Effector CD4-positive, alpha-beta T cell (primary cell): ENCODE results near the gene NRIP2.

Experiments
- DNase-seq: peaks from one replicate; pipeline ENCODE4 v3.0.0-alpha.2; 2020

NRIP2 gene

GRCh38 chr12:2844786-2845185, 10.0 kb upstream of the NRIP2 start:
- DNase-seq: no peak

GRCh38 chr12:2842948-2843347, 8.1 kb upstream of the NRIP2 start:
- no peak for DNase-seq

GRCh38 chr12:2841056-2841650, 6.3 kb upstream of the NRIP2 start:
- DNase-seq: no peak

GRCh38 chr12:2836574-2836973, 1.7 kb upstream of the NRIP2 start:
- DNase-seq: no peak

GRCh38 chr12:2835691-2836403, 1.0 kb upstream of the NRIP2 start:
- DNase-seq: no peak

- no peak for DNase-seq
Measured at GRCh38 chr12:2833810-2834209, 1.0 kb downstream of the NRIP2 start.

- no peak for DNase-seq
Measured at GRCh38 chr12:2833327-2833726, 1.5 kb downstream of the NRIP2 start.

GRCh38 chr12:2832550-2833127, 2.2 kb downstream of the NRIP2 start:
- no peak for DNase-seq

- no peak for DNase-seq
Measured at GRCh38 chr12:2829275-2829674, 5.6 kb downstream of the NRIP2 start.

- no peak for DNase-seq
Measured at GRCh38 chr12:2826721-2827515, 7.9 kb downstream of the NRIP2 start.

GRCh38 chr12:2826036-2826435, 8.8 kb downstream of the NRIP2 start:
- DNase-seq: no peak

GRCh38 chr12:2825132-2825531, 9.7 kb downstream of the NRIP2 start:
- no peak for DNase-seq

GRCh38 chr12:2824541-2824940, 10.3 kb downstream of the NRIP2 start:
- no peak for DNase-seq

GRCh38 chr12:2823483-2823882, 11.4 kb downstream of the NRIP2 start:
- DNase-seq: no peak

- no peak for DNase-seq
Measured at GRCh38 chr12:2820432-2820831, 14.4 kb downstream of the NRIP2 start.

GRCh38 chr12:2819810-2820209, 15.0 kb downstream of the NRIP2 start:
- DNase-seq: no peak

- peak; percentile 32 for DNase-seq
Measured at GRCh38 chr12:2813214-2814185, 21.3 kb downstream of the NRIP2 start.

GRCh38 chr12:2812290-2813213, 22.3 kb downstream of the NRIP2 start, which contains the start of gene ITFG2:
Gene ITFG2, plus strand, starts transcription at chr12:2812668. Its CDS starts 93 bp downstream, at chr12:2812761.
- peak; percentile 93 for DNase-seq

- DNase-seq: no peak
Measured at GRCh38 chr12:2811801-2812200, 23.0 kb downstream of the NRIP2 start.

GRCh38 chr12:2806700-2807099, 28.1 kb downstream of the NRIP2 start:
- no peak for DNase-seq

GRCh38 chr12:2805143-2805520, 29.7 kb downstream of the NRIP2 start:
- no peak for DNase-seq
